Measurements from ENCODE around the gene NOD2. TPM values are rescaled to one million over a fixed set of nuclear protein-coding genes. Genes with fewer than 3 reads are reported as not detected.

The NOD2 gene
- total RNA-seq, 1 donor from 2014 or later = 4.4 TPM

Small RNA genes lying within 50 kb of the gene (small RNA-seq; reads per million reads assigned to genes)
- gene MIR3181 (ENCODE audit: low replicate concordance) = not detected

Other genes with a start within 250 kb of the NOD2 start
- 4.9 TPM for gene NKD1, start 145.2 kb upstream of the NOD2 start, total RNA-seq
- 1.4 TPM for gene SNX20, start 12.3 kb upstream of the NOD2 start, total RNA-seq
- 42.5 TPM for gene CYLD, start 48.5 kb downstream of the NOD2 start, total RNA-seq